GM21528 (cell line): ENCODE data around the gene ADAM15.

Source experiments
- ATAC-seq: cut with Tn5 transposase; IDR thresholded peaks from one replicate; pipeline ENCODE4 v1.9.1; 2021; ENCODE audit warnings: mild to moderate bottlenecking, moderate library complexity; ENCODE audit not compliant: unreplicated experiment, low FRiP score

Gene ADAM15

DNA sequence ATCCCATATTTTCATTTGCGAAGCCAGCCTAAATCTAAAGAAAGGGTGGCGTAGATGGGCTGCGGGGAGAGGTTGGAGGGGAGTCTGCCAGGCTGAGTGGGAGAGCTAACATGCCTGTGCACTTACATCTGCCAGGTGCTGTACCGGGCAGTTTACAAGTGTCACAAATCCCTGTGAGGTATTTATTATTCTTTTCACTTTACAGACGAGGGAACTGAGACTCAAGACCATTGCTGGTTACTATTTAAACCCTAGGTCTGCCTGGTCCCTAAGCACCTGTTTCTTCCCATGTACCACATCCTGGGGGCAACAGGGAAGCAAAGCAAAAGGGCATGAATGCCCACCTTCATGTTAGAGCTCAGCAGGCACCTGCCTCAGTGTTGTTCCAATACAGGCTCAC is 57.2 kb downstream of the ADAM15 start:
- ATAC-seq, result no peak

DNA sequence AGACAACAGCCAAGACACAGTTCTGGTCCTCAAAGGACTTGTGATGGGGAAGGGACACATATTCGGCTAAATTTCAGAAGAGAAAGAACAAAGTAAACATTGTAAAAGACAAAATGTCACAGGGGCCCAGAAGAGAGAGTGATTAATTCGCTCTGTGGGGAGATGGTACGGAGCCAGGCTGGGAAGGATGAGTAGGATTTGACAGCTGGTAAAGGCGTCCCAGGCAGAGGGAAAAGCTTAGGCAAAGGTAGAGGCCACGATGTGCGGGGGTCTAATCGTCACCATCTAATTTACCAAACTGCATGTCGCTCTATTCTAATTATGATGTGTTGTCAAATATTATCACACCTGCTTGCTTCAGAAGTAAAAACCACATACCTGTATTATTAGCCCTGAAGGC is 59.3 kb downstream of the ADAM15 start:
- no peak for ATAC-seq

DNA sequence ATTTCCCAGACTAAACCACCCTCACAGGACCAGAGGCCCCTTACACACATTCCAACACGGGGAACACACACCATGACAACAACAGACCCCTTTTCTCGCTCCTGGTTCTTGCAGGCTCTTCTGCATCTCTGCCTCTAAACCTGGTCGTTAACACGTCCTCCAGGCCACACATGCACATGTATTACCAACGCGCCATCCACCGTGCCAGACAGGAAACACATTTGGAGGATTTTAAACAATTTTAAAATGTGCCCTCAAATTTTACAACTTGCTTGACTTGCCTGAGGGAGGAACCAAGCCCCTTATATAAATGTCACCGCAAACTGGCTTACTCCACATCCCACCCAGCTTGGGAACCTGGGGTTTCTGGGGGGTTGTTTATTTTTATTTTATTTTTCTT is 59.7 kb downstream of the ADAM15 start:
- no peak for ATAC-seq
